Endothelial cell of umbilical vein (primary cell): Measurements from ENCODE around the gene BLOC1S2. TPM values are rescaled to one million over a fixed set of nuclear protein-coding genes. Genes with fewer than 3 reads are reported as not detected.

Experiments
- BruUV-seq: library from RNA; stranded (reverse); fragments of 400-500 nt; replicated peaks from 2 replicates; lab custom pipeline; 2021; lab: Mats Ljungman, UMichigan
- CTCF ChIA-PET: fragments of 300-600, 350-600 bp; sonication (Branson Sonifier 250); formaldehyde crosslinking; loops from one replicate; lab custom pipeline; 2021; ENCODE audit warnings: antibody characterized with exemption, inconsistent platforms; lab: Charles Lee
- POLR2A ChIA-PET: fragments of 300-600, 350-600 bp; sonication (Branson Sonifier 250); formaldehyde crosslinking; loops from one replicate; lab custom pipeline; 2021; ENCODE audit warnings: antibody characterized with exemption, inconsistent platforms; lab: Charles Lee
- DNase-seq: peaks from one replicate; pipeline ENCODE4 v3.0.0-alpha.2; 2011; ENCODE audit warnings: low read depth, low spot score
- FAIRE-seq: peaks from 2 replicates; lab custom pipeline; 2011; peaks lifted over from hg19 to GRCh38; lab: Jason Lieb, UNC
- H2AFZ ChIP-seq: 2 replicates; pipeline ENCODE4 v1.6.0; 2012; ENCODE audit warnings: low read depth, low read length, control low read depth, inconsistent platforms
- H3K27ac ChIP-seq: 2 replicates; pipeline ENCODE4 v1.5.1; 2011; ENCODE audit warnings: low read depth, mild to moderate bottlenecking, control low read depth, low read length, moderate library complexity; ENCODE audit not compliant: insufficient read depth
- H3K27me3 ChIP-seq, 2 experiments: 2 replicates each; pipeline versions ENCODE4 v1.6.0 to v1.6.1; 2011; ENCODE audit warnings: low read length in 2 of 2, mixed read lengths in 1 of 2; ENCODE audit not compliant: control insufficient read depth in 2 of 2, insufficient read depth in 2 of 2
- H3K36me3 ChIP-seq, 2 experiments: 2 replicates in 1 of 2; 3 replicates in 1 of 2; pipeline ENCODE4 v1.5.1; 2011; ENCODE audit warnings: low read length in 2 of 2, mild to moderate bottlenecking in 1 of 2, moderate library complexity in 1 of 2; ENCODE audit not compliant: control insufficient read depth in 2 of 2, insufficient read depth in 2 of 2; ENCODE audit errors: extremely low read depth in 1 of 2
- H3K4me1 ChIP-seq: 3 replicates; pipeline ENCODE4 v1.5.1; 2011; ENCODE audit warnings: mild to moderate bottlenecking, low read length; ENCODE audit not compliant: control insufficient read depth, insufficient read depth; ENCODE audit errors: extremely low read depth
- H3K4me2 ChIP-seq: 2 replicates; pipeline ENCODE4 v1.6.1; 2011; ENCODE audit warnings: low read length, control low read depth, mixed read lengths; ENCODE audit not compliant: insufficient read depth
- H3K4me3 ChIP-seq, 3 experiments: fragments of 200-600 bp in 1 of 3; sonication (generic), shearing (Covaris generic) in 1 of 3; replicated peaks in 1 of 3; 2 replicates each; pipeline ENCODE4 v1.5.1; 2011 to 2016; ENCODE audit warnings: control low read depth in 3 of 3, low read length in 3 of 3, mild to moderate bottlenecking in 2 of 3, inconsistent platforms in 1 of 3, low read depth in 1 of 3, moderate library complexity in 1 of 3; ENCODE audit not compliant: insufficient read depth in 1 of 3
- H3K79me2 ChIP-seq: 2 replicates; pipeline ENCODE4 v1.6.0; 2012; ENCODE audit warnings: low read length, inconsistent platforms; ENCODE audit not compliant: control insufficient read depth, insufficient read depth
- H3K9ac ChIP-seq: replicated peaks from 2 replicates; pipeline ENCODE3; 2011; ENCODE audit warnings: low read length, control low read depth; ENCODE audit not compliant: insufficient read depth; ENCODE audit errors: extremely low read depth
- H3K9me1 ChIP-seq: replicated peaks from 3 replicates; pipeline ENCODE4 v1.6.0; 2011; ENCODE audit warnings: mild to moderate bottlenecking, low read length; ENCODE audit not compliant: control insufficient read depth, insufficient read depth; ENCODE audit errors: extremely low read depth
- H3K9me3 ChIP-seq: replicated peaks from 2 replicates; pipeline ENCODE4 v1.5.1; 2012; ENCODE audit warnings: low read length, inconsistent platforms; ENCODE audit not compliant: control insufficient read depth, insufficient read depth
- H4K20me1 ChIP-seq: replicated peaks from 2 replicates; pipeline ENCODE3; 2011; ENCODE audit warnings: mild to moderate bottlenecking, low read length; ENCODE audit not compliant: control insufficient read depth, insufficient read depth; ENCODE audit errors: extremely low read depth
- CTCF ChIP-seq, 2 donors: IDR thresholded peaks; 1 replicate in 1 of 2; 2 replicates in 1 of 2; pipeline ENCODE4 v1.5.1; 2011; ENCODE audit warnings: low read length in 2 of 2, mild to moderate bottlenecking in 2 of 2, moderate library complexity in 2 of 2, control low read depth in 1 of 2, inconsistent platforms in 1 of 2, low read depth in 1 of 2; ENCODE audit not compliant: insufficient read depth in 1 of 2; ENCODE audit errors: extremely low read depth in 1 of 2
- EZH2 ChIP-seq: IDR thresholded peaks from 2 replicates; pipeline ENCODE4 v1.6.1; 2012; ENCODE audit warnings: borderline replicate concordance, low read depth, mild to moderate bottlenecking, moderate library complexity, low read length, inconsistent platforms; ENCODE audit not compliant: severe bottlenecking
- GATA2 ChIP-seq: IDR thresholded peaks from 2 replicates; pipeline ENCODE4 v1.7.0; 2011; ENCODE audit warnings: low read depth, mild to moderate bottlenecking, moderate library complexity, mixed read lengths, low read length; ENCODE audit not compliant: insufficient read length, insufficient read depth
- MYC ChIP-seq: IDR thresholded peaks from one replicate; pipeline ENCODE4 v1.6.1; 2011; ENCODE audit warnings: mild to moderate bottlenecking, low read depth, low read length
- POLR2AphosphoS5 ChIP-seq: IDR thresholded peaks from 2 replicates; pipeline ENCODE4 v1.6.1; 2012; ENCODE audit warnings: low read depth, mild to moderate bottlenecking, control low read depth, low read length, moderate library complexity; ENCODE audit not compliant: insufficient read depth
- dilution Hi-C: fragments of 300-500 bp; cut with MboI; formaldehyde crosslinking; loops from one replicate; pipeline ENCODE4 v1.15.0; 2019; ENCODE audit warnings: low sequenced_read_pairs; ENCODE audit not compliant: extremely low pct_ligation_motif_present
- intact Hi-C: fragments of 100-400 bp; cut with micrococcal nuclease; formaldehyde crosslinking; loops from one replicate; pipeline ENCODE4 v1.10.0; 2022
- polyA plus RNA-seq, 4 experiments: library from polyadenylated mRNA; depleted of rRNA in 3 of 4; stranded (reverse) in 3 of 4; unstranded in 1 of 4; fragments of >200 nt; gene quantifications; 2 replicates each; pipeline versions ENCODE4 v1.2.1 to v1.2.3, GENCODE V29; 2011 to 2012; ENCODE audit warnings: missing spikeins in 1 of 4
- total RNA-seq: library from RNA; stranded (reverse); gene quantifications from 2 replicates; pipeline ENCODE4 v1.2.3, GENCODE V29; 2021

The BLOC1S2 gene
- total and polyA plus RNA-seq, 2 donors (not counting 3 experiments of a cell fraction or from before 2014, with no cell fraction given), result 18.7 to 45.9 TPM

GRCh38 chr10:100289641-100290040 is 3.2 kb upstream of the BLOC1S2 start:
- no peak overlapping the region for H2AFZ ChIP-seq
- BruUV-seq, result no TSS peak
- no peak for FAIRE-seq
- no peaks in the 10 kb centered on the region for H4K20me1 ChIP-seq
- dilution Hi-C loops (no loop called here), intact Hi-C loops (loop anchor here (5.0 kb wide), 2 partner anchors 58 to 623 kb away; partner anchors contain the start of genes SCD and SLF2)
- no peak for DNase-seq
- no peak overlapping the region for H3K27ac ChIP-seq
- ChIA-PET CTCF (interaction anchor here (2.0 kb wide), 1 partner anchor 14 kb away, joined by 8 read pairs; no protein-coding TSS in a partner anchor), POLR2A (no interaction called here)
- H3K4me2 ChIP-seq, result no peak overlapping the region
- H3K9ac ChIP-seq, result no peak overlapping the region
- peaks cover 9% of the 10 kb centered on the region for H3K4me1 ChIP-seq
- H3K27me3 ChIP-seq, result peaks cover 19 to 22% of the 10 kb centered on the region in 2 experiments
- H3K36me3 ChIP-seq, result no peaks in the 10 kb centered on the region
- H3K9me1 ChIP-seq, result no peaks in the 10 kb centered on the region
- no peak overlapping the region for H3K4me3 ChIP-seq
- peaks cover 13% of the 10 kb centered on the region for H3K79me2 ChIP-seq
- no peak for TF ChIP-seq POLR2AphosphoS5
- no peak for TF ChIP-seq MYC
- no peaks in the 10 kb centered on the region for H3K9me3 ChIP-seq

DNA sequence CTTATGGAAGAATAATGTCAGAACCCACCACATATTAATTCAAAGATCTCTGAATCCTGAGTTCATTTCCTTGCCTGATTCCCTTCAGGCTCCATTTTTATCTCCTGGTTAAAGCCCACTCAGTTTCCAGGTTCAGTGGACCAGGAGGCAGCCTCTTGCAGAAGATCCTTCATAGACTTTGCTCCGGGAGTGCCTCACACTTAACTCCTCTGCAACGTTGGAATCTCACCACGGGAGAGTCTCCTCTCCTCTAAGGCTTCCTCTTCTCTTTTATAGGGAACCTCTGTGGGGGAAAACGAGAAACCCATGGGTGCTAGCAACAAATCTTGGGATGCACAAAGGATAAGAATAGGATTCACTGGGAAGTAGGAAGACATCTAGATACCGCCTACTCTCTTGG is 1.7 kb upstream of the BLOC1S2 start:
- POLR2A ChIA-PET, result no interaction called here
- H2AFZ ChIP-seq, result no peak overlapping the region

More for the DNA sequence above, 1.7 kb upstream of the BLOC1S2 start:
- CTCF ChIA-PET, result interaction anchor here (2.0 kb wide), 1 partner anchor 16 kb away, joined by 8 read pairs; no protein-coding TSS in a partner anchor
- H3K79me2 ChIP-seq, result peaks cover 27% of the 10 kb centered on the region
- no peaks in the 10 kb centered on the region for H3K9me3 ChIP-seq
- DNase-seq (no peak), FAIRE-seq (no peak)
- H3K9ac ChIP-seq, result no peak overlapping the region
- no peak overlapping the region for H3K27ac ChIP-seq
- BruUV-seq, result no TSS peak
- dilution Hi-C loops, result no loop called here
- intact Hi-C loops, result loop anchor here (5.0 kb wide), 2 partner anchors 59 to 624 kb away; partner anchors contain the start of genes SCD and SLF2
- no peak overlapping the region for H3K4me2 ChIP-seq
- H4K20me1 ChIP-seq, result no peaks in the 10 kb centered on the region
- peaks cover 9% of the 10 kb centered on the region for H3K4me1 ChIP-seq
- no peaks in the 10 kb centered on the region for H3K36me3 ChIP-seq
- H3K9me1 ChIP-seq, result no peaks in the 10 kb centered on the region
- TF ChIP-seq MYC (no peak), POLR2AphosphoS5 (no peak), EZH2 (no peak), GATA2 (no peak), CTCF (IDR thresholded peaks at IDR 0.05; ENCODE audit: extremely low read depth in 1 of 2, insufficient read depth in 1 of 2, low read depth in 1 of 2, low read length in 2 of 2) (no peak)
- H3K27me3 ChIP-seq, result peaks cover 13 to 19% of the 10 kb centered on the region in 2 experiments
- no peak overlapping the region for H3K4me3 ChIP-seq
